Activated CD8-positive, alpha-beta memory T cell treated with anti-CD3 and anti-CD28 coated beads, Interleukin-2, amount 50 U/mL, for 1 hour (primary cell): ENCODE results near the gene EYA2.

Experiments
- DNase-seq: peaks from one replicate; pipeline ENCODE4 v3.0.0-alpha.2; 2020; ENCODE audit errors: extremely low read depth

Gene EYA2

GRCh38 chr20:46977909-46978588 is 83.4 kb downstream of the EYA2 start:
- no peak for DNase-seq

- DNase-seq = no peak
These were observed 84.4 kb downstream of the EYA2 start for GRCh38 chr20:46978951-46979491.

DNA sequence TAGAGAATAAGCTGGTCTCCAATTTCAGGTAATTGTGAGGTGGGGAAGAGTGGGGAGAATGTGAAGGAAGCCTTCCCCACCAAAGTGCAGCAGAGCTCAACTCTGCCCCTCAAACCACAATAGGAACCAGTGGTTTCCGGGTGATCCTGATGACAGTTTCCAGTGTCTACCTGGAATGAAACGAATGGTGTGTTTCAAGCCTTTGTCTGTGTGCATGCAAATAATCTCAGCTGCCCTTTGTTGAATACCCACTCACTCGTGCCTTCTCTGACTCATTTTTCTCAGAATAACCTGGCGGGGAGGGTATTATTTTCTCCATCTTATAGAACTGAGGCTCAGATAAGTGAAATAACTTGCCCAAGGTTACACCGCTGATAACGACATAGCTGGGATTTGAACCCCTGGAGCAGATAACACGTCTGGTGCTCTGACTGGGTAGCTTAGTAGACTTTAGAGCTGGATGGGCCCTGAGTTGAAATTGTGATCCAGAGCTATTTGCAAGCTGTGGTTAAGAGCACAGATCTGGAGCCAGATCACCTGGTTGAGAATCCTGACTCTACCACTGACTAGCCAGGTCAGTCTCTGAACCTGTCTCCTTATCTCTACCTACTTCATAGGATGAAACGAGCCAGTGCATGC is 85.1 kb downstream of the EYA2 start:
- no peak for DNase-seq

DNA sequence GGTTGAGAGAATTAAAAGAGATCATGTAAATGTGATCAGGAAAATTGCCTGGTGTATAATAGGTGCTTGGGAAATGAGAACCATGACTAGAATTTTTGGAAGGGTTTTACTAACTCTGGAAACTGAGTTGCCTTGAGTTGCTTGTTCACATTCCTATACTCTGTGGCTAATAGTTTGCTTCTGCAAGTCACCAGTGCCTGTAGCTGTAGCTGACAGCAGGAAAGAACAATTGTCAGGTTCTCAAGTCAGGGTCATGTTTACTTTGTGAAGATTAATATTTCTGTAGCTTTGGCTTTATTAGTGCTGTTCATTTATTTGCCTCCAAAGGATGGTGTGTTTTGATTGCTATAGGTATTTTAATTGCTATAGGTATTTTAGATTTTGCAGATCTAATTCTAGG is 86.5 kb downstream of the EYA2 start:
- DNase-seq = no peak

GRCh38 chr20:46983466-46983865 is 88.8 kb downstream of the EYA2 start:
- no peak for DNase-seq

DNA sequence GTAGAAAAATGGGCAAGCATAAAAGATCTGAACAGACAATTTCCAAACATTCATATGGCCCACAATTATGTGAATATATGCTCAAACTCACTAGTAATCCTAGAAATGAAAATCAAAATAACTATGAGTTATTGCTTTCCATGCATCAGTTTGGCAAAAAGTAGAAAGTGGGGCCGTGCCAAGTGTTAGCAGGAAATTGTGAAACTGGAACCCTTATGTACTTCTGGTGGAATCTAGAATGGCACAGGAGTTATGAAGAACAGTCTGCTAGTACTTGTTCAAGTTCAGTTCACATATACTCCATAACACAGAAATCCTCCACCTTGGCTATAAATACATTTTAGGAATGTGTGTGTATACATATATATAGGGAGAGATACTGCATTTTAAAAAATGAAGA is 89.8 kb downstream of the EYA2 start:
- DNase-seq = no peak

DNA sequence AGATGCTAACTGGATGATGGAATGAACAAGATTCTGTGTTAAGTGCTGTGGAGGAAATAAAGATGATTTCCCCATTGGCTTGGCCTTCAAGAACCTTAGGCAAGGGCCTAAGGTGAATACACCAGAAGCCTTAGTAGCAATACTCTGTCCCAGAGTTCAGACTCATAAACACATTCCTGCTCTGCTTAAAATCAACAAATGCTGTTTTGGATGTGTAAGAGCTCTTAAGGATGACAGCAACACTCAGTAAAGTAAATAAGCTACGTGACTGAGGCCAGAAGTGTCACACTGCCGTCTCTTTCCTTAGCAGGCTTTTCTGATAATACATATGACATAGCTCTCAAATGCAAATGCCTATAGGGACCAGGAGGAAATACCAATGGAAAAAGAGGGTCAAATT is 90.6 kb downstream of the EYA2 start:
- DNase-seq = no peak

- DNase-seq = no peak
These were observed 91.0 kb downstream of the EYA2 start for GRCh38 chr20:46985671-46986070.

DNA sequence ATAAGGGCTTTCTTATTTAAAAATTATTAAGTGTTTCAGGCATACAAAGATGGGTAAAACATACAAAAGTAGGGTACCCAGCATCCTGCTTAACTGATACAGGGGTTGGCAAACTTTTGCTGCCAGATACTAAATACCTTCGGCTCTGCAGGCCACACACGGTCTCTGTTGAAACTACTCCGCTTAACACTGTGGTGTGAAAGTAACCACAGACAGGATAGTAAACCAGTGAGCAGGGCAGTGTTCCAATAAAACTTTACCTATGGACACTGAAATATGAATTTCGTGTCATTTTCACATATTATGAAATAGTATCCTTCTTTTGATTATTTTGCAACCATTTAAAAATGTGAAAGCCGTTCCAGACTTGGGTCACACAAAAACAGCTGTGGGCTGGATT is 92.4 kb downstream of the EYA2 start:
- DNase-seq = no peak

DNA sequence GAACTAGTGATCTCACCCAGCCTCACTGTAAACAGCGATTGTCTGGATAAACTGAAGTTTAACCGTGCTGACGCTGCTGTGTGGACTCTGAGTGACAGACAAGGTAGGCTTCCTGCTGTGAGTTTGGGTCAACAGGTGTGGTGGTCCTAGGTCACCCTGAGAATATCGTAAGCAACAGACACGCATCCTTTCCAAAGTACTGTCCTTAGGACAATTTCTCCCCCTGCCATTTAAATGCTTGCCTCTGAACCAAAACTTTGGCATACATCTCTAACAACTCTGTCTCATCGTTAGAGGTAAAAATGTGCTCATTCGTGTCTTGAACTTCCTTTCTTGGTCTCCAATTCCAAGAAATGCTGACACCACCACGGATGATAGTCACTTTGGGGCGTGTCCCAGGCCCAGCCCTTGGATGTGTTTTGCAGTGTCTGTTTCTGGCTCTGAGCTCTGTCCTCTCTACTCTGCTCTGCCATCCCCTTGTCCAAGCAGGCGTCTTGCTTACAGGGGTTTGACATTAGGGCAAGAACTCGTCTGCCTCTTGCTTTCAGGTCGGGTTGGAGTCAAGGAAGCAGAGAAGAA is 95.5 kb downstream of the EYA2 start:
- DNase-seq = no peak

GRCh38 chr20:46990596-46991104 is 96.0 kb downstream of the EYA2 start:
- DNase-seq = no peak

DNA sequence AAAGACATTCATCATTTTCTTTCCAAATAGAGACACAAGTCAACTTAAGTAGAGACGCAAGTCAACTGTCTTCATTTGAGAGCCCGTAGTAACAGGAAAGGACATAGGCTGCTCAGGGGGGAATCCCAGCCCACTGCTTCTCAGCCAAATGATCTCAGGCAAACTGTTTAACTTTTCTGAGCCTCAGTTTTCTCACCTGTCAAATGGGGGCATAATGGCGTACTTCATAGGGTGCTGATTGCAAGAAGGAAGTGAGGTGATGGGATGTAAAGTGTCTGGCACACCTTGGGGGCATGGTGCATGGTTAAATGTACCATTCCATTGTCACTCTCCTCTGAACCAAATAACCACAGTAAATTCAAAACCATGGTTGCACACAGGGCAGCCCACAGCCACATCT is 96.5 kb downstream of the EYA2 start:
- no peak for DNase-seq

GRCh38 chr20:46991880-46992639 is 97.4 kb downstream of the EYA2 start:
- DNase-seq = no peak

- DNase-seq = no peak
These were observed 98.0 kb downstream of the EYA2 start for GRCh38 chr20:46992640-46993035.

DNA sequence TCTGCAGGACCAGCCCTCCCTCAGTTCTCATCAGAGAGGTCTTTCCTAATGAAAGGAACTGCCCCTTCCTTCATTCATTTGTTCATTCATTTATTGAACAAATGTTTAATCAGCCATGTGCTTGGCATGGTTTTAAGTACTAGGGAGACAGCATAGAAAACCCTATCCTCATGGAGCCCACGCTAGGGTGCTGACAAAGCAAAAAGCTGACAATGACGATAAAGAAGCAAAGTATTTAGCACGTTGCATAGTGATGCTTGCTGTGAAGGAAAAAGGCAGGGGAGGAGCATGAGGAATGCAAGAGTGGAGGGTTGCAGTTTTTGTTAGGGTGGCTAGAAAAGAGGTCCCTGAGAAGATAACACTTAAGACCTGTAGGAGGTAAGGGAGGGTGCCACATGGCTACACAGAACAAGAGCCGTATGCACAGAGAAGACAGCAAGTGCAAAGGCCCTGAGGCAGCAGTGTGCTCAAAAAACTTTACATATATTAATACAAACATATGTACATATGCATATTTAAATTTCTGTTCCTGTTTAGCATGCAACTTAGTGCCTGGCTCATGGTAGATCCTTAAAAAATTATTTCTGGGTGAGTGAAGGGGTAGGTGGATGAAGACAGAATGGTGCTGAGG is 98.9 kb downstream of the EYA2 start:
- no peak for DNase-seq

DNA sequence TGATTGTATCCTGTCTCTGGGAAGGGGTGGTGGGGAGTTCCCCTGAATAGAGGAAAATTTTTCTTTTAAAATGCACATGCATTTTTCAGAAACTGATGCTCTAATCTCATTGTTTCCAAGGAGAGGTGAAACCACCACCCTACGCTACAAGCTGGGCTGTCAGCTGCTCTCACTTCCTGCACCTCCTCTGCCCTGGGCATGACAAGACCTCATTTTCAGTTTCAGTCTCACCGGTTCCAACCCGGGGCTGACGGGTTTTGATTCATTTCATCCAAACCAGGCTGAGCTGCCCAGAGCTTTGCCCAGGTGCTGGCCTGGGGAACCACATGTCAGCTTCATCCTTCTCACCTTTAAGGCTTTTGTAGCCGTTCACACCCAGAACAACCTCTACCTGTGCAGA is 99.7 kb downstream of the EYA2 start:
- DNase-seq = no peak

DNA sequence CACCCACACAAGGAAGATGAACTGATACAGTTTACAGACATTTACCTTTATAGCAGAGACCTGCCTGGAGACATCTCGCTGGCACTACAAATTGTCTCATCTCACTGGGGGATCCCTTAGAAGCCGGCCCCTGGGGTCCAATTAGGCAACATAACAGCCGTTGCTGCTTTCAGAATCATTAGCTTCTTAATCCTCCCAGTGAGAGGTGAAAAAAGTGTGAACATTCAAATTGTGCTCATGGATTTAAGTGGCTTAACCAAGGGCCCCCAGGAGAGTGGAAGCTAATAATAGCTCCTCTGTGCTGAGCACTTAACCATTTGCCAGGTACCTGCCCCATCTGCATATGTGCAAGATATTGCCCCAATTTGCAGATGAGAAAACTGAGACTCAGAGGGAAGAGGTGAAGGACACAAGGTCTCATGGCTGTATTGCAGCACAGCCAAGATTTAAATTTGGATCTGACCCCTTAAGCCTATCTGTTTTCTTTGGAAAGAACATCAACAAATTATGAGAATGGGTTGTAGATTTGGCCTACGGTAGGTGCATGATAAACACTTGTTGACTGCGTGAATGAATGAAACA is 101.0 kb downstream of the EYA2 start:
- no peak for DNase-seq

DNA sequence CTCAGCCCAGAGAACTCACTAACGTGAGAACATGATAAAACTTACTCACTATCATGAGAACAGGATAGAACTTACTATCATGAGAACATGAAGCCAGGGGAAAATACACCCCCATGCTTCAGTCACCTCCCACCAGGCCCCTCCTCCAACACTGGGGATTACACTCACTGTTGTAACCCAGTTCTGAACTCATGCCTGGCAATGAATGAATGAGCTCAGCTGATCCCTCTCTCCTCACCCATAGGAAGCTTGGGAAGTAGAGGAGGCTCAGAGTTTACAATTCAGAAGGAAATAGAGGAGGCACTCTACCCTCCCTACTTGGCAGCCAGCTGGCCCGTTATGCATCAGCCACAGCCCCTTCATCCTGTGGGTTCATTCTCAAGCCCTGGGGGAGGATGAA is 102.5 kb downstream of the EYA2 start:
- DNase-seq = no peak

GRCh38 chr20:46998477-46999240 is 104.0 kb downstream of the EYA2 start:
- no peak for DNase-seq

DNA sequence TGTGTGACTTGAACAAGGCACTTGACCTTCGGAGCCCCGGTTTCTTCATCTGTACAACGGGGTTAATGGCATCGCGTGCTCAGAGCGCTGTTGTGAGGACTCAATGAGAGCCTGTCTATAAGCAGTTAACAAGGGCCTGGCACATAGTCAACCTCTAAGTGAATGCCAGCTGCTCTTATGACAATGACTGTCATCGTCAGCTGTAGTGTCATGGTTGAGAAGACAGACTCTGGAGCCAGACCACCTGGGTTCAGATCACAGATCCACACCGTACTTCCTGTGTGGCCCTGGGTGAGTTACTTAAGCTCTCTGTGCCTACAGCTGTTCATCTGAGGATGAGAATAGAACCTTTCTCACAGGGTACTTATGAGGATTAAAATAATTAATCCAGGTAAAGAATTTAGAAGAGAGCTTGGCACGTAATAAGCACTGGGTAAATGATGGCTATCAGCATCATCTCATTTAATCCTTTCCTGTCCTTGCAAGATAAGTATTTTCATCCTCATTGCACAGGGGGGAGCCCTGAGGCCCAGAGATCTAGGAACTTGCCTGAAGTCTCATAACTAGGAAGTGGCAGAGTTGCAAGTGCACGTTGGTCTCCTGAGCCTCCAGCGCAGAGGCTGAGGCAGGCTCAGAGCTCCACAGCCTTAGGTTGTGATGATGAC is 105.3 kb downstream of the EYA2 start:
- no peak for DNase-seq
